Measurements from ENCODE around the gene ACSM5. TPM values are rescaled to one million over a fixed set of nuclear protein-coding genes. Genes with fewer than 3 reads are reported as not detected.

The ACSM5 gene, protein sequence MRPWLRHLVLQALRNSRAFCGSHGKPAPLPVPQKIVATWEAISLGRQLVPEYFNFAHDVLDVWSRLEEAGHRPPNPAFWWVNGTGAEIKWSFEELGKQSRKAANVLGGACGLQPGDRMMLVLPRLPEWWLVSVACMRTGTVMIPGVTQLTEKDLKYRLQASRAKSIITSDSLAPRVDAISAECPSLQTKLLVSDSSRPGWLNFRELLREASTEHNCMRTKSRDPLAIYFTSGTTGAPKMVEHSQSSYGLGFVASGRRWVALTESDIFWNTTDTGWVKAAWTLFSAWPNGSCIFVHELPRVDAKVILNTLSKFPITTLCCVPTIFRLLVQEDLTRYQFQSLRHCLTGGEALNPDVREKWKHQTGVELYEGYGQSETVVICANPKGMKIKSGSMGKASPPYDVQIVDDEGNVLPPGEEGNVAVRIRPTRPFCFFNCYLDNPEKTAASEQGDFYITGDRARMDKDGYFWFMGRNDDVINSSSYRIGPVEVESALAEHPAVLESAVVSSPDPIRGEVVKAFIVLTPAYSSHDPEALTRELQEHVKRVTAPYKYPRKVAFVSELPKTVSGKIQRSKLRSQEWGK
- total RNA-seq (2014; rRNA removed; shearing (Covaris generic)): not detected in 2 replicates
- not detected in 2 replicates for polyA plus RNA-seq (2015; cell fraction: cytosol; rRNA removed)
- not detected in 2 replicates for polyA plus RNA-seq (2015; cell fraction: nucleus; rRNA removed)

DNA sequence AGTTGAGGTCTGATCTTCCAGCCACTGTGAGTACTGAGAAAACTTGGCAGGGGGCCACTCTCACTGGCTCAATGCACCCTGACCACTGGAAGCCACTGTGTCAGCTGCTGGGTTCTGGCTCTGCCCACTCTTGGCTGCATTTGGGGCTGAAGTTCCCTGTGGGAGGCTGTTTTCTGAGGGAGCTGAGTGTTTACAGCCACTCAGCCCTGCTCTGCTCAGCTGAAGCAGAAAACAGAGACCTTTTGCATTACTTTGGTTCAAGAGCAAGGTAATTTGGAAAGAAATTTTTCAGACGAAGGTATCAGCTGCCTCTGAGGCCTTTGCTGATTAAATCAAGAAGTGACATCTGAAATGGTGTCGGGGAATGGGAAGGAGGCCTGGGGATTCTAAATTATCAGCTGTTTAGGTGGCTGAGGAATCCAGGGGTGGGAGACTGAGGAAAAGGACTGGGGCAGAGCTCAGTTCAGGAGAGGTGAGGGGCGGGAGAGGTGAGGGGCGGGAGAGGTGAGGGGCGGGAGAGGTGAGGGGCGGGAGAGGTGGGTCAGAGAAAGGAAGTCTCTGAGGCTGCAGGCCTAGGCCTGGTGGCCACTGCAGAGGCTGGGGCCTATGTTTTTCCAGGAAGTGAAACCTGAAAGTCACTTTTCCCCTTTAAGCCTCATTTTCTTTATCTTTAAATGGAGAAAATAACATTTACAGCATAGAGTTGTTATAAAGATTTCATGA, at the start of gene ACSM5:
ACSM5 (plus strand) TSS at position 137 of the 723 bp plus-strand sequence. CDS start 1,951 bp downstream, outside the sequence.
- in situ Hi-C loops (cut with HindIII; ENCODE audit: low pct_unique_long_range_greater_than_20kb, low sequenced_read_pairs): no loop called here
- no peak for DNase-seq (ENCODE audit: low read depth, low spot score)

DNA sequence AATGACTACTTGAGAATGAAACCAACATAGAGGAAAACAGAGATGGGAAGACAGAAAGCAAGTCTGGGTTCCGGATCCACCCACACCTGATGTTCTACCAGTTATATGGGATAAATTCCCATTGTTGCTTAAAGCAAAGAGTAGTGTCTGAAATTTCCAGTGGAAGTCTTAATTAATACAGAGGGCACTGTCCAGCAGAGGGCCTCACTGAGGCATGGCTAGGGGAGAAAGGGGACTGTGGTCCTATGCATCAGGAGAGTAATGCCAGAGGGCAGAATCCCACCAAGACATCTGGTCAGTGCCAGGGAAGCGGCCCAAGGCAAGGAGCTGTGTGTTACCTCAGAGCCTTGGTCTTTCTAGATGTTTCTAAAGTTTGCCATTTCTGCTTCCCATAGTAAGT, 49.3 kb upstream of the ACSM5 start:
- peak; percentile 48 for DNase-seq (ENCODE audit: low read depth, low spot score)
- in situ Hi-C loops (cut with HindIII; ENCODE audit: low pct_unique_long_range_greater_than_20kb, low sequenced_read_pairs): no loop called here

DNA sequence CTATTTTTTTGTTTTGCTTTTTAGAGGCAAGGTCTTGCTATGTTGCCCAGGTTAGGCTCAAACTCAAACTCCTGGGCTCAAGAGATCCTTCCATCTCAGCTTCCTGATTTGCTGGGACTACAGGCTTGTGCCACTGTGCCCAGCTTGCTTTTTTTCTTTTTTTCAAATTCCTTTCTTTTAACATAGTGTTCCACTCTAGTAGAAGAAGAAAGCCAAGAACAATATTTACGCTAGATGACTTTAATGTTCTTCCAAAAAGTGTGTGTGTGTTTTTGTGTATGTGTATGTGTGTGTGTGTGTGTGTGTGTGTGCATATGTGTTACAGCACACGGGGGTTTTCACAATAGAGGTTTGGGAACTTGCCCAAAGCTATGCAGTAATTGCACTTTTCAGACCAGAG, 46.1 kb upstream of the ACSM5 start:
- DNase-seq (ENCODE audit: low read depth, low spot score): no peak
- in situ Hi-C loops (cut with HindIII; ENCODE audit: low pct_unique_long_range_greater_than_20kb, low sequenced_read_pairs): no loop called here

DNA sequence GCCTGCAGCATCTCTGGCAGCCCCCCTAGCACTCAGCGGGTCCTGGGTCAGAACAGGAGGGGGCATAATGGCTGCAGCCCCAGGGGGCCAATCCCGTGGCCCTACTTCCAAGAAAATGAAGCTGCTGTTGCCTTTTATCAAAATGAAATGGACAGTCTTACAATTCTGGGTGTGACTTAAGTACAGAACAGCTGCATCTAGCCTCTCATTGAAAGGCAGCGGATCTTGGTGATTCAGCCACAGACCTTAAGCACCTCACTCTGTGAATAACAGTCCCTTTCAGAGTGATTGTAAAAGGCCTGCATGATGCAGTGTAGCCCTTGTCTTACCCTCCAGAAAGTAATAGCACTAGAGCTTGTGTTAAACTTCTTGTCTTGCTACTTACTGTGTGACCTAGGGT, 45.3 kb upstream of the ACSM5 start:
- peak; percentile 3 for DNase-seq (ENCODE audit: low read depth, low spot score)
- in situ Hi-C loops (cut with HindIII; ENCODE audit: low pct_unique_long_range_greater_than_20kb, low sequenced_read_pairs): no loop called here

DNA sequence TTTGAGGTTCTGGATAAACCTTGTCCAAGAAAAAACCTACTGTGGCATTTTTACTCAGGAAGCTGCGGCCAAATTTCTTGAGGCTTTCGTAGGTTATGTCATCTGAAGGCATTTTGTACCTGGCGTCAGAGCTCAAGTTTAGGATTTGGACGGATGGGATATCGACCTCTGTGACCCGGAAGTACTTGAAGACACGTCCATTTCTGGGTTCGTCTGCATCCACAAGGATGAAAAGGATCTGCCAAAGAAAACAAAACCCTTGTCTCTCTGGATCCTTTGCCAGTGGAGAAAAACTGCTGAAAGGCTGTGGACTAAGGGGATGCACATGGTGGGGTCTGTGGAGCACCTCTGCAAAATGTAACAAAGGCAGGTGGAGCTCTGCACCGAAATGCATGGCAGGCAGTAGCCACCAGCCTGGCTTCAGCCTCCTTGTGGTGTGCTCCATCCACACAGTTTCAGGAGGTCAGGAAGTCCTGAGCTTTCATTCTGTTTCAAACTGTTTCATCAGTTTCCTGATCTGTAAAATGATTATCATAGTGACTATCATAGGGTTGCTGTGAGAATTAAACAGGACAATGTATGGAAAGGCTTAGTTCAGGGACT, 39.8 kb upstream of the ACSM5 start:
- in situ Hi-C loops (cut with HindIII; ENCODE audit: low pct_unique_long_range_greater_than_20kb, low sequenced_read_pairs): no loop called here
- DNase-seq (ENCODE audit: low read depth, low spot score): no peak

DNA sequence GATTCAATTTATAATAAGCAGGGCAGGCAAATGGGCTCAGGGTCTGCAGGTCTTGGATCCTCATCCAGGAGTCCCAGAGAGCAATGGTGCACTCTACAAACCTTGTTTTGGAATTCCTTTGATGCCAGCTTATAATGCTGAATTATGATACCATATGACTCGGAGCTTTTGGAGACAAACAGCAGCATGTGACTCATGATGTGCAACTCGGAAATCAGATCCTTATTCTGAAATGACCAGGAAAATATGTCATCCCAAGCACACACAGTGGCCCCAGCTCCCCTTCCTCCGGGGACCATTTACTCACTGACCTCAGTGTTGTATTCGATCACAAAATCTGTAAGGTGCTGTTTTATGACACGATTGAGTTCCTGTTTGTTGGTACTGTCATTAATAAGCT, 36.6 kb upstream of the ACSM5 start:
- DNase-seq (ENCODE audit: low read depth, low spot score): no peak
- in situ Hi-C loops (cut with HindIII; ENCODE audit: low pct_unique_long_range_greater_than_20kb, low sequenced_read_pairs): no loop called here

DNA sequence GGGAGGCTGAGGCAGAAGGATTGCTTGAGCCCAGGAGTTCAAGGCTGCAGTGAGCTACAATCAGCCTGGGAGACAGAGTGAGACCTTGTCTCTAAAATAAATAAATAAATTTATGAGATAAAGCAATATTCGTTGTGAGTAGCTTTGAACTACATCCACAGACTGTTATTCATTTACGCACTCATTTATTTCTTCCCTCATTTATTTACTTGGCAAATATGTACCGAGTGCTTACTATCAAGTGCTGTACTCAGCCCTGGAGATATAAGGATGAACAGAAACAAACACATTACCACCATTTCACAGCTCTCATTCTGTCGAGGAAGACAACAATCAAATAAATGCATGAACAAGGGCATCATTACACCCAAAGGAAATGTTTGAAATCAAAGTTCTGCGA, 32.2 kb upstream of the ACSM5 start:
- in situ Hi-C loops (cut with HindIII; ENCODE audit: low pct_unique_long_range_greater_than_20kb, low sequenced_read_pairs): no loop called here
- no peak for DNase-seq (ENCODE audit: low read depth, low spot score)

DNA sequence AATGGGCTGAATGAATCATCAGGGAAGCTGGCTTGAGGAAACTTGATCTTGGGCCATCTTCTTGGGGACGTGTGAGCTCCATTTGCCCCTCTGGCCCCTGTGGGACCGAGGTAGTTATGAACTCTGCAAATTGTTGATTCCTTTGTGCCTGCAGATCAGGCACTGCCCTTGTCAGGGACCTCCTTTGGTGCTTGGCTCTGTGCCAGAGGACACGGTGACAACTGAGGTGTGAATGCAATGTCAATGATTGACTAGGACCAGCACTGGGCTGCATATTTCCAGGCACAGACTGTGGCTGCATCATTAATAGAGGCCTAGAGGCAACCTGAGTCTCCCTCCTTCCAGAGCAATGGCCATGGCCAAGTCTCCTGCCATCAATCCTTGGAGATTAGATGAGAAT, 28.6 kb upstream of the ACSM5 start:
- in situ Hi-C loops (cut with HindIII; ENCODE audit: low pct_unique_long_range_greater_than_20kb, low sequenced_read_pairs): no loop called here
- no peak for DNase-seq (ENCODE audit: low read depth, low spot score)

DNA sequence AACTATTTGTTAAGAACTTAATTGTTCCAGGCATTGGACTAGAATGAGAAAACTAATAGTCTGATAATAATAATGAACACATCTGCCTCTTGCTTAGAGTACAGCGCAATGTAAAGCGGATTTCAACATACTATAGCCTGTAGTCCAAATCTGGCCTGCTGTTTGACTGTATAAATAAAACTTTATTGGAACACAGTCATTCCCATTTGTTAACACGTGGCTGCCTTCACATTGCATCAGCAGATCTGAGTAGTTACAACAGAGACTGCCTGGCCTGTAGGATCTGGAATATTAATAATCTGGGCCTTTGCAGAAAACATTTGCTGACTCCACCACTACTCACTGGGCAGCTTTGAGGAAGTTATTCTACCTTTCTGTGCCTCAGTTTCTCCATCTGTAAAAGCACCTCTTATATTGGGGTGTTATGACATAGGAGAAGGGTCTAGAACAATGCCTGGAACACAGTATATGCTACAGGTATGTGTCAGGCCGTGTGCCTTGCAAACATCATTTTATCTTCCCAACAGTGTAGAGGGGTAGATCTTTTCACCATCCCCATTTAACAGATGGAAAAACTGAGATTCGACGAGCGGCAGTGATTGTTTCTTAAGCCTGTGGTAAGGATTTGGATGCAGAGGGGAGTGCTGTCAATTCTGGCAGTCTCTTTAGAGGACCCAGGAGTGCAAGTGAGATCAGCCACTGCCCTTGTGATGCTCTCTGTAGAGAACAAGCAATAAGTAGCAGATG, 27.0 kb upstream of the ACSM5 start:
- in situ Hi-C loops (cut with HindIII; ENCODE audit: low pct_unique_long_range_greater_than_20kb, low sequenced_read_pairs): no loop called here
- DNase-seq (ENCODE audit: low read depth, low spot score): peak; percentile 2

DNA sequence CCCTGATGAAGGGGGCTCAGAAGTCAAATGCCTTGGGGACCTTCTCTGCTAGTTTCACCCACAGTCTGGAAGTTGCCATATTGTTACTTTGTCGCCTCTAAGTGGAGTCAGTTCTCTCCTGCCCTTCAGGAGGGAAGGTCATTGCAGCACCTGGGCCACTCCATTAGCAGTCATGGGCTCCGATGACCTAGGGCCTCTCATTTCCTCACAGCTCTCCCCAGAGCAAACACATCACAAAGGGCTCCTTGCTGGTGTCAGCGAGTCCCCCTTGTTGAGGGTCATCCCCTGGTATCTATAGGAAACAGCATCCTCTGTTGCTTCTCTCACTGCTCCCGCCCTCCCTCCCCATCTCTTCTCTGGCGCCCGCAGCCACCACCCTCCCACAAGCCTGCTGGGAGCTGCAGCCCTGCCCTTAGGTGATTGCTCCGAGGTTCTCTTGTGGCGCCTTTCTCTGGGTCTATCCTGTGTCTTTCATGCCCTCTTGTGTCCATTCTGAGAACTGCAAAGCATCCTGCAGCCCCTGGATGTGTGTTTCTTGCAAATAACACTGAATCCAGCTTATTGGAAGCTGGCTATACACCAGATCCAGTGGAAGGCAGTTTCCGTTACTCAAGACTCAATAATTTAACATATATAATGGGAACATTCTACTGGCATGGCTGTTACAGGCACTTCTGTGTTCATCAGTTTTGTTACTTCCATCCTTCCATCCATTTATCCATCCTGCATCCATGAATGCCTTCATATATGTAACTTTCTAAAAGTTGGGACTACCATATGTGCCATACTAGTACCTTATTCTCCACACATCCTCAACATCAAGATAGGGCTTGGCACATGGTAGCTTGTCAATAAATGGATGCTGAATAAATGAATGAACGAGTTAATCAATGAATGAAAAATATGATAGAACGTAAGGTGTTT, 26.0 kb upstream of the ACSM5 start:
- DNase-seq (ENCODE audit: low read depth, low spot score): peak; percentile 79
- in situ Hi-C loops (cut with HindIII; ENCODE audit: low pct_unique_long_range_greater_than_20kb, low sequenced_read_pairs): no loop called here

DNA sequence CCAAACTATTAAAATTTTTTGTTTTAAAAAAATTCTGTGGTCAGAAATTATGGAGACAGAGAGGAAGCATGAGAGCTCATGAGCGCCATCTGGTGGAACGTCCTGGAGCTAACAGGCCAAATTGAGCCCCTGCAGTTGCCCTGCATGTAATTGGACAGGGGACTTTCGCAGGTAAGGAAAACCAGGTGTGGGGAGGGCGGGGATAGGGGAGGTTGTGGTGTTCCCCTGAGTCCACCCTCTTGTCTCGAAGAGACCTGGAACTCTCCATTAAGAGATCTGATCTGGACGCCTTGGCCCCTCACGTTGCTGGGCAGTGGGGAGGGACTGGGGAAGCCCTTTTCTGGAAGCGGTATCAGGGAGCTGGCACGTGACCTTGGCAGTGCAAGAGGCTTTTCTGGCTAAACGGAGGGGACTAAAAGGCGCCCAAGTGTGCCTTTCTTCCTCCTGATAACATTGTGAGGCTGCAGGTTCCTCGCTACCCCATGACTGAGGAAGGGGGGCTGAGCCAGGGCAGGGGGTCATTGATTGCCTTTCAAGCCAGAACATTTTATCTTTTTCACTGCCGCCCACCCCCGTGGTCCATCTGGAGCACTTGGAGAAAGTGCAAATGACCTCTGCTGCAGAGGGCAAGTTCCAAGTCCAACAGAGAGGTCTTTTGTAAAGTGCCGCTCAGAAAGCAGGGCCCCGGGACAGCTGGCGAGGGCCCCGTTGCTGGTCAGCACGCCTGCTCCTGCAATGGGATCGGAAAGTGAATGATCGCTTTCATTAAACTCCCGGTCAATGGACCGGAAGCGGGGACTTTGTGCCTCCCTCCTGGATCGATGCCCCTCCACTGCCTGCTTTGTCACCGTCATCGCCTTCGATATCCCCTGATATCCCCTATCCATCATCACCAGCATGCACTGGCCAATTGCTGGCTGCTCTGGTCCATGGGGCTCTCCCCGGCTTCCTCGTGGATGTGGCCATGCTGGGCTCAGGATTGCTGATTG, 23.2 kb upstream of the ACSM5 start:
- in situ Hi-C loops (cut with HindIII; ENCODE audit: low pct_unique_long_range_greater_than_20kb, low sequenced_read_pairs): no loop called here
- DNase-seq (ENCODE audit: low read depth, low spot score): peak; percentile 56

DNA sequence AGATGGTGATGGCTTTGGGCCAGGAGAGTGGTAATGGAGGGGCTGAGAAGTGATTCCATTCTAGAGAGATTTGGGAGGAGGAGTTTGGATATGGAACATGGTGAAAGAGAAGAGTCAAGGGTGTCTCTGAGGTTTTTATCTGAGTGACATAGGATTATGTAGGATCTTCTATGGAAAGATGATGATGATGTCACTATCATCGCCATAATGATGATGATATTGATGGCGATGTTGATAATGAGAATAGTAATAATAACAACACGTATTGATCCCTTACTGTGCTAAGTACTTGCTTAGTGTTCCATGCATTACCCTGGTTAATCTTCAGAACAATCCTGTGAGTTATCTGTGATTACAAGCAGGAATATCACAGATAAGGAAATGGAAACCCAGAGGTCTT, 21.4 kb upstream of the ACSM5 start:
- in situ Hi-C loops (cut with HindIII; ENCODE audit: low pct_unique_long_range_greater_than_20kb, low sequenced_read_pairs): no loop called here
- DNase-seq (ENCODE audit: low read depth, low spot score): no peak

DNA sequence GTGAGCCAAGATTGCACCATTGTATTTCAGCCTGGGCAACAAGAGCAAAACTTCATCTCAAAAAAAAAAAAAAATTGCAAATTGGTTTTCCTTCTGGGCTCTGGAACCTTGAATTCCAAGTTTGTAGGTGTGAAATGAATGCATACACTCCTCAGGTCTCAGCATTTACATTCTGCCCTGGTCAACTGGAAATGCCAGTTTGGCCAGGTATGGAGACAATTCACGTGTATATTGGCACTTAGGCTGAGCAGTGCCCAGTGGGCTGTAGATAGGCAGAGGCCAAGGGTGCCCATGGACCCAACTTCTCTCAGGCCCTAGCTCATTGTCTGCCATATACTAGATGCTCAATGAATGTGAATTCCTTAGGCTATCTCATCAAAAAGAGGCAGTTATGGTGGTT, 20.5 kb upstream of the ACSM5 start:
- no peak for DNase-seq (ENCODE audit: low read depth, low spot score)
- in situ Hi-C loops (cut with HindIII; ENCODE audit: low pct_unique_long_range_greater_than_20kb, low sequenced_read_pairs): no loop called here

DNA sequence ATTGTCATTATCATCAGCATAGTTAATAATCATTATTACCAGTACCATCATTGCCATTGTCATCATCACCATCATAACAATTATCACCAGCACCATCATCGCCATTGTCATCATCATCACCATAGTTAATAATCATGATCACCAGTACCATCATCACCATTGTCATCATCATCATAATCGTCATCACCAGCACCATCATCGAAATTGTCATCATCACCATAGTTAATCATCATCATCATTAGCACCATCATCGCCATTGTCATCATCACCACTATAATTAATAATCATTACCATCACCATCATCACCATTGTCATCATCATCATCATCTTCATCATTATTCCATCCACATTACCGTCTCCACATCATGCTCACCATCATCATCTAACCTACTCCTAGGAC, 18.3 kb upstream of the ACSM5 start:
- in situ Hi-C loops (cut with HindIII; ENCODE audit: low pct_unique_long_range_greater_than_20kb, low sequenced_read_pairs): no loop called here
- no peak for DNase-seq (ENCODE audit: low read depth, low spot score)

DNA sequence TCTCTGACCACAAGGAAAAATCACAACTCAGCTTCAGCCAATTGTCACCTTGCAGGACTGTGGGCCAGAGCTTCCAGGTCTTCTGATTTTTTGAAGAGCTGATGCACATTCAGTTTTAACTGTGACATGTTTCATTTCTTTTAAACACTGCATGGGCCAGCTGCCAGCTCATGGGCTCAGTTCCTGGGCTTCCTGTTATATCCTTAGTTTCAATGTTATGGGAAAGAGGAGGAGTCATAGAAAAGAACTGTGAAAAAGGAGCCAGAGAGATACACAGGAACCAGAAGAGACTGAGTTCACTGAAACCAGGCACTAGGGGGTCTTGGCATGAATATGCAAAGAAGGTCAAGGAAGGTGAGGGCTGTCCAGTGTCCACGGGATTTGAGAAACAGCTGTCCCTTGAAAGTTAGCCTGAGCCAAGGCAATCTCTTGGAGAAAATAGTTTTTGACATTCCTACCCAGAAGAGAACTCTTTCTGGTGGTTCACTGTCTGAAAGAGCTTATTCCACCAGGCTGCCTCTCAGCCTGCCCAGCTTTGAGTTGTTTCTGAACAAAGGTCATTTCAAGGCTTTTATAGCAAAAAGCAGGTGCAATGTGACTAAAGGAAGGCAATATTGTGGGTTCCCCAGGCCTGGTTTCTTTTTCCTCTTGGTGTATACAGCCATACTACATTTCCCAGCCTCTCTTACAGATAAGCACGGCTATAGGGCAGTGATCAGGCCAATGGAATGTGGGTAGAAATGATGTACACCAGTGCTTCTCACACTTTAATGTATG, 15.3 kb upstream of the ACSM5 start:
- in situ Hi-C loops (cut with HindIII; ENCODE audit: low pct_unique_long_range_greater_than_20kb, low sequenced_read_pairs): no loop called here
- no peak for DNase-seq (ENCODE audit: low read depth, low spot score)

Data from SK-MEL-5 (cell line).